HCT116 (cell line): ENCODE data around the gene OR2G3.

ENCODE experiments used
- CTCF ChIP-seq, 3 experiments: fragments of 200-600 bp in 1 of 3; sonication (generic) in 1 of 3; IDR thresholded peaks in 2 of 3; conservative IDR thresholded peaks in 1 of 3; 2 replicates each; pipeline ENCODE4 v1.5.1; 2012 to 2017; ENCODE audit warnings: low read depth in 2 of 3, low read length in 2 of 3, antibody characterized with exemption in 1 of 3, borderline replicate concordance in 1 of 3, control low read depth in 1 of 3, mild to moderate bottlenecking in 1 of 3, mixed read lengths in 1 of 3, mixed run types in 1 of 3, moderate library complexity in 1 of 3; ENCODE audit not compliant: insufficient read depth in 1 of 3
- POLR2A ChIP-seq: IDR thresholded peaks from 2 replicates; pipeline ENCODE4 v1.7.0; 2011; ENCODE audit warnings: borderline replicate concordance; ENCODE audit not compliant: insufficient read depth, insufficient read length; ENCODE audit errors: extremely low read depth
- POLR2AphosphoS5 ChIP-seq: IDR thresholded peaks from 2 replicates; pipeline ENCODE4 v1.6.1; 2011; ENCODE audit warnings: mild to moderate bottlenecking, low read depth, low read length, moderate library complexity
- SIN3A ChIP-seq: IDR thresholded peaks from 2 replicates; pipeline ENCODE4 v1.6.1; 2012; ENCODE audit warnings: low read depth

- TF ChIP-seq POLR2A (no peak), CTCF (IDR thresholded peaks at IDR 0.05 in 2 of 3, conservative IDR thresholded peaks at IDR 0.05 in 1 of 3; ENCODE audit: borderline replicate concordance in 1 of 3, insufficient read depth in 1 of 3, low read depth in 2 of 3, low read length in 2 of 3) (no peak), POLR2AphosphoS5 (no peak), SIN3A (no peak)
Observed at GRCh38 chr1:247627951-247628350, 22.6 kb downstream of the OR2G3 start.
